ENCODE measurements around the gene KLHL3.

- TF ChIP-seq CTCF (conservative IDR thresholded peaks at IDR 0.05; ENCODE audit: low read depth, low read length) (no peak), EZH2 (IDR thresholded peaks at IDR 0.05; ENCODE audit: borderline replicate concordance, low read depth, low read length, poor library complexity, severe bottlenecking) (no peak)
These were observed 29.0 kb downstream of the KLHL3 start for GRCh38 chr5:137706841-137707240.

All from A673 (cell line).